OCI-LY7 (cell line): ENCODE results near the gene ACTL8.

Experiments used
- EZH2phosphoT487 ChIP-seq: fragments of 200-600 bp; sonication (generic); IDR thresholded peaks from 2 replicates; pipeline ENCODE4 v1.6.1; 2018; ENCODE audit warnings: low read depth, borderline replicate concordance, mild to moderate bottlenecking, mixed run types, antibody characterized with exemption, low read length, moderate library complexity, mixed read lengths
- TF ChIP-seq, protein P1 (sequence below): fragments of 200-600 bp; sonication (generic); conservative IDR thresholded peaks from 2 replicates; pipeline ENCODE4 v1.5.1; 2014; ENCODE audit warnings: mild to moderate bottlenecking, antibody characterized with exemption, low read length, moderate library complexity, mixed read lengths

DNA sequence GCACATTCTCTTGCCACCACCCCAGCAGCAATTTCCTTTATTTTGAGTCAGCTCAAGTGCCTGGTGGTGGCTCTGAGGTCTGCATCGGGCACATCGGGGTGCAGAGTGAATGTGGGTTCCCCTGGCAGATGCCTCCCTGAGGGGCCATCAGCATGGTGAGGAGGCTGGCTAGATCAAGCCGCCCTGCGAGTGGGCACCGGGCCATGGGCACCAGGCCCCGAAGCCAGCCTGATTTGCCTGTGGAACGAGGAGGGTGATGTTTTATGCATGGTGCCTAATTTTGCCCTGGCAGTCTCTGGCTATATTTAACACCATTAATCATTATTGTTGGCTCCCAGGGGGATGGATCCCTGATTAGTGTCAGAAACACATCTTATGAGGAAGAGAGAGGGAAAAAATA lies 36.3 kb downstream of the ACTL8 start:
- TF ChIP-seq, protein P1, sequence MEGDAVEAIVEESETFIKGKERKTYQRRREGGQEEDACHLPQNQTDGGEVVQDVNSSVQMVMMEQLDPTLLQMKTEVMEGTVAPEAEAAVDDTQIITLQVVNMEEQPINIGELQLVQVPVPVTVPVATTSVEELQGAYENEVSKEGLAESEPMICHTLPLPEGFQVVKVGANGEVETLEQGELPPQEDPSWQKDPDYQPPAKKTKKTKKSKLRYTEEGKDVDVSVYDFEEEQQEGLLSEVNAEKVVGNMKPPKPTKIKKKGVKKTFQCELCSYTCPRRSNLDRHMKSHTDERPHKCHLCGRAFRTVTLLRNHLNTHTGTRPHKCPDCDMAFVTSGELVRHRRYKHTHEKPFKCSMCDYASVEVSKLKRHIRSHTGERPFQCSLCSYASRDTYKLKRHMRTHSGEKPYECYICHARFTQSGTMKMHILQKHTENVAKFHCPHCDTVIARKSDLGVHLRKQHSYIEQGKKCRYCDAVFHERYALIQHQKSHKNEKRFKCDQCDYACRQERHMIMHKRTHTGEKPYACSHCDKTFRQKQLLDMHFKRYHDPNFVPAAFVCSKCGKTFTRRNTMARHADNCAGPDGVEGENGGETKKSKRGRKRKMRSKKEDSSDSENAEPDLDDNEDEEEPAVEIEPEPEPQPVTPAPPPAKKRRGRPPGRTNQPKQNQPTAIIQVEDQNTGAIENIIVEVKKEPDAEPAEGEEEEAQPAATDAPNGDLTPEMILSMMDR: no peak
- TF ChIP-seq EZH2phosphoT487: no peak
